Measurements from ENCODE around the gene CNPY1. TPM values are rescaled to one million over a fixed set of nuclear protein-coding genes. Genes with fewer than 3 reads are reported as not detected.

The CNPY1 gene
- total RNA-seq, 2 experiments from 2014 or later, result not detected

DNA sequence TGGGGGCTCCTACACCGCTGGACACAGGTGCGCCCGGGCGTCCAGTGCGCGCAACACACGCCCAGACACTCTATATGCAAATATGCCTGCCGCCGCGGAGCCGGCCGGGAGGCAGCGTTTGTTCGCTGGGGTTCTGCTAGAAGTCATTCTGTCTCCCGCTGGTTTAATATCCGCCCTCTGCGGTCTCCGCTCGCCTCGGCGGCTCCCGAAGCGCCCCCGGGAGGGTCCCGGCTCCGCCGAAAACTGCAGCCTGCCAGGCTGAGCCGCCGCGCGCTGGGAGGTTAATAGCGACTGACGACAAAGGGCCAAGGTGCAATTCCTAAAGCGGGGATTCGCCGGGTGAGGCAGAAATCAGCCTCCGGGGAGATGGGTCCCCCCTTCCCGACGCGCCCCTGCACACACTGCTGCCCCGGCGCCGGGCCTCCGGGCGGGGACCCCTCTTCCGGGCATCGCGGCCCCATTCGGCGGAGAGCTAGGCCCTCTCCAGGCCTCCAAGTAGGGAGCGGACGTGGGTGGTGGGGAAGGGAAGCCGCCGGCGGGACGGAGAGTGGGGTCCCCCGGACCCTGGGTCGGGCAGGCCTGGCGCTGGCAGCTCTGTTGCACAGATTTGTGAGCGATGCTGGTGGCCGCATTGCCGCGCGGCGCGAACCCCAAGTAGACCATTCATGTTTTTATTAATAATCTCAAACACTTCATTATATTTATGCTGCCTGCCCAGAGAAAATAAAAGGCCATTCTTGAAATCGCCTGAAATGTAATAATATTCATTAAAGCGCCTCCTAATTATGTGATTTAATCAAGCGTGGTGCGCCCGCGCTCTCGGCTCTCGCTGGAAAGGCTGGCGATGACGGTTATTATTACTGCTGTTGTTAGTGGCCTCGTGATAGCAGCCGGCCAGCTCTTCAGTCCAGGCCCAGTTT, 79.3 kb downstream of the CNPY1 start:
- Histone ChIP-seq H3K9me3 (ENCODE audit: control insufficient read depth in 1 of 2, insufficient read depth in 1 of 2, low read length in 2 of 2) (peaks cover 0 to 45% of the 10 kb centered on the region in 2 experiments), H3K36me3 (ENCODE audit: insufficient read depth, low read length) (no peaks in the 10 kb centered on the region), H3K27me3 (ENCODE audit: control insufficient read depth in 1 of 2, insufficient read depth in 2 of 2, low read length in 2 of 2) (peaks cover 91 to 99% of the 10 kb centered on the region in 2 experiments), H3K4me3 (ENCODE audit: low read length) (no peak overlapping the region), H3K4me1 (ENCODE audit: insufficient read depth, low read length) (peaks cover 27% of the 10 kb centered on the region), H3K27ac (ENCODE audit: low read depth in 1 of 2, low read length in 2 of 2) (no peak overlapping the region)
- Mint-ChIP-seq H3K27ac (no peak overlapping the region), H3K4me1 (ENCODE audit: low read depth) (peaks cover 20% of the 10 kb centered on the region), H3K4me3 (no peak overlapping the region), H3K36me3 (ENCODE audit: low read depth) (no peaks in the 10 kb centered on the region), H3K27me3 (peaks cover 88% of the 10 kb centered on the region), H3K9me3 (no peaks in the 10 kb centered on the region)
- DNase-seq (peak in 4 of 14 experiments; percentile 1 to 40 (median 14)), ATAC-seq (ENCODE audit: poor library complexity) (peak; percentile 60)
- TF ChIP-seq, protein P1, sequence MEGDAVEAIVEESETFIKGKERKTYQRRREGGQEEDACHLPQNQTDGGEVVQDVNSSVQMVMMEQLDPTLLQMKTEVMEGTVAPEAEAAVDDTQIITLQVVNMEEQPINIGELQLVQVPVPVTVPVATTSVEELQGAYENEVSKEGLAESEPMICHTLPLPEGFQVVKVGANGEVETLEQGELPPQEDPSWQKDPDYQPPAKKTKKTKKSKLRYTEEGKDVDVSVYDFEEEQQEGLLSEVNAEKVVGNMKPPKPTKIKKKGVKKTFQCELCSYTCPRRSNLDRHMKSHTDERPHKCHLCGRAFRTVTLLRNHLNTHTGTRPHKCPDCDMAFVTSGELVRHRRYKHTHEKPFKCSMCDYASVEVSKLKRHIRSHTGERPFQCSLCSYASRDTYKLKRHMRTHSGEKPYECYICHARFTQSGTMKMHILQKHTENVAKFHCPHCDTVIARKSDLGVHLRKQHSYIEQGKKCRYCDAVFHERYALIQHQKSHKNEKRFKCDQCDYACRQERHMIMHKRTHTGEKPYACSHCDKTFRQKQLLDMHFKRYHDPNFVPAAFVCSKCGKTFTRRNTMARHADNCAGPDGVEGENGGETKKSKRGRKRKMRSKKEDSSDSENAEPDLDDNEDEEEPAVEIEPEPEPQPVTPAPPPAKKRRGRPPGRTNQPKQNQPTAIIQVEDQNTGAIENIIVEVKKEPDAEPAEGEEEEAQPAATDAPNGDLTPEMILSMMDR (IDR thresholded peaks at IDR 0.05), result no peak
- intact Hi-C loops (cut with DNase I, micrococcal nuclease), result loop anchor here in 1 of 2 experiments (5.0 kb wide), 1 partner anchor 45 kb away; no protein-coding TSS in a partner anchor
- ChIA-PET CTCF (no interaction called here), POLR2A (no interaction called here)

DNA sequence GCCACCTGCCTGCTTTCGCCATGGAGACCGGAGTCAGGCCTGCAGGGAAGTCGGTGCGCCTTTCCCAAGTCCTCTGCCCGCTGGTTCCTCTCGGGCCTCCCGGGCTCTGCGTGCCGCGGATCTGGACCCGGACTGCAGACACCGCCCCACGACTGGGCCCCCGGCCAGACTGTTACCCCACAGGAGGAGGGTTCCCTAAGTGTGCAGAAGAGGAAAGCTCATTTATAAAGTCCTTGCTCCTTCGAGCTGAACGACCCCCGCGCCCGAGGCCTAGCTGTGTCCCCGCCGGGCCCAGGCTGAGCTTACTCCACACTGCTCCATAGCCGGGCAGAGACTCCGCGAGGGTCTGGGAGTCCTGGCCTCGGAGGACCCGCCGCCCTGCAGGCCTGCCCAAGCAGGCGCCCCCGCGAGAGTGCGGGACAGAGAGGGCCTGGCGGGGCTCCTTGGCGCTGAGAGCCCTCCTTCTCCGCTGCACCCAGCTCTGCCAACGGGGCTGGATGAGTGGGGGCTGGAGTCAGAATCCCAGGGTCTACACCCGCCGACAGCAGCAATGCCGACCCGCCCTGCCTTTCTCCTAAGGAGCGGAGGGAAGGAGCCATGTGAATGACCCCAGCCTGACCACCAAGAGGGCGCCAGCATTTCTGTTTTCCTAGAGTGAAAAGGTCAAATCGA, 80.1 kb downstream of the CNPY1 start:
- TF ChIP-seq, protein P1 (IDR thresholded peaks at IDR 0.05), result no peak
- H3K36me3 ChIP-seq (ENCODE audit: insufficient read depth, low read length), result no peaks in the 10 kb centered on the region
- DNase-seq (no peak), ATAC-seq (ENCODE audit: poor library complexity) (no peak)
- Mint-ChIP-seq H3K4me3 (no peak overlapping the region), H3K36me3 (ENCODE audit: low read depth) (no peaks in the 10 kb centered on the region), H3K9me3 (no peaks in the 10 kb centered on the region), H3K4me1 (ENCODE audit: low read depth) (peaks cover 18% of the 10 kb centered on the region), H3K27me3 (peaks cover 88% of the 10 kb centered on the region), H3K27ac (no peak overlapping the region)
- POLR2A ChIA-PET, result interaction anchor here (0.7 kb wide), 1 partner anchor 9 kb away, joined by 3 read pairs; no protein-coding TSS in a partner anchor
- H3K4me3 ChIP-seq (ENCODE audit: low read length), result no peak overlapping the region
- H3K27me3 ChIP-seq (ENCODE audit: control insufficient read depth in 1 of 2, insufficient read depth in 2 of 2, low read length in 2 of 2), result peaks cover 91 to 99% of the 10 kb centered on the region in 2 experiments
- H3K4me1 ChIP-seq (ENCODE audit: insufficient read depth, low read length), result peaks cover 27% of the 10 kb centered on the region
- peaks cover 0 to 46% of the 10 kb centered on the region in 2 experiments for H3K9me3 ChIP-seq (ENCODE audit: control insufficient read depth in 1 of 2, insufficient read depth in 1 of 2, low read length in 2 of 2)
- CTCF ChIA-PET, result no interaction called here
- intact Hi-C loops (cut with DNase I, micrococcal nuclease), result loop anchor here in 1 of 2 experiments (5.0 kb wide), 1 partner anchor 46 kb away; no protein-coding TSS in a partner anchor
- H3K27ac ChIP-seq (ENCODE audit: low read depth in 1 of 2, low read length in 2 of 2), result no peak overlapping the region

DNA sequence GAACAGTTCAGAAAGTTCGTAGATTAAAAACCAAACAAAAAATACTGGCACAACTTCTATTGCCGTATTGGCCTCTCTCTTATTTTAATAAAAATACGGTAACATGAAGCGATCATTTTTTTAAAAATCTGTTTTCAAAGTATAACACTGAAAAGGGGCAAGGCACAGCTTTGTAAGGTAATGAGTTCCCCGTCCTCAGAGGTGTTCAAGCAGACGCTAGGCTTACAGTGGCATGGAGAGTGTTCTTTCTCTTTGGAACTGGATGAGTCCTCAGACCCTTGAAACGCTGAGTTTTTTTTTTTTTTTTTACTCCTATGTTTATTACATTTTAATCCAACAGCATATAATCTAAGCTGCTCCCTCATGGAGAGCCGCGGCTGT, 80.6 kb downstream of the CNPY1 start:
- ChIA-PET CTCF (no interaction called here), POLR2A (interaction anchor here (0.7 kb wide), 1 partner anchor 10 kb away, joined by 3 read pairs; no protein-coding TSS in a partner anchor)
- TF ChIP-seq, protein P1 (IDR thresholded peaks at IDR 0.05), result no peak
- Mint-ChIP-seq H3K9me3 (no peaks in the 10 kb centered on the region), H3K27me3 (peaks cover 88% of the 10 kb centered on the region), H3K4me3 (no peak overlapping the region), H3K36me3 (ENCODE audit: low read depth) (no peaks in the 10 kb centered on the region), H3K4me1 (ENCODE audit: low read depth) (peaks cover 14% of the 10 kb centered on the region), H3K27ac (no peak overlapping the region)
- H3K9me3 ChIP-seq (ENCODE audit: control insufficient read depth in 1 of 2, insufficient read depth in 1 of 2, low read length in 2 of 2), result peaks cover 0 to 49% of the 10 kb centered on the region in 2 experiments
- no peak overlapping the region for H3K27ac ChIP-seq (ENCODE audit: low read depth in 1 of 2, low read length in 2 of 2)
- H3K4me3 ChIP-seq (ENCODE audit: low read length), result no peak overlapping the region
- H3K36me3 ChIP-seq (ENCODE audit: insufficient read depth, low read length), result no peaks in the 10 kb centered on the region
- no peak for DNase-seq
- ATAC-seq (ENCODE audit: poor library complexity), result no peak
- peaks cover 90 to 99% of the 10 kb centered on the region in 2 experiments for H3K27me3 ChIP-seq (ENCODE audit: control insufficient read depth in 1 of 2, insufficient read depth in 2 of 2, low read length in 2 of 2)
- H3K4me1 ChIP-seq (ENCODE audit: insufficient read depth, low read length), result peaks cover 27% of the 10 kb centered on the region
- intact Hi-C loops (cut with DNase I, micrococcal nuclease), result loop anchor here in 1 of 2 experiments (5.0 kb wide), 1 partner anchor 47 kb away; no protein-coding TSS in a partner anchor

Data from CD4-positive, alpha-beta T cell (primary cell).